ENCODE results near the gene LIN7A.

Gene LIN7A

GRCh38 chr12:80858356-80858755, 79.4 kb downstream of the LIN7A start:
- Histone ChIP-seq H3K4me3 (ENCODE audit: low read depth, low read length, poor library complexity, severe bottlenecking) (no peak overlapping the region), H3K9me3 (ENCODE audit: low read length) (no peaks in the 10 kb centered on the region), H3K79me2 (ENCODE audit: insufficient read depth, low read length) (no peaks in the 10 kb centered on the region), H3K27me3 (ENCODE audit: insufficient read depth, low read length) (no peaks in the 10 kb centered on the region), H4K20me1 (ENCODE audit: insufficient read depth, low read length) (no peaks in the 10 kb centered on the region), H2AFZ (ENCODE audit: low read length) (no peak overlapping the region), H3F3A (ENCODE audit: insufficient read depth, low read length) (no peaks in the 10 kb centered on the region), H3K36me3 (ENCODE audit: insufficient read depth, low read length) (no peaks in the 10 kb centered on the region), H3K4me2 (ENCODE audit: low read length) (no peak overlapping the region), H3K4me1 (ENCODE audit: insufficient read depth, low read length, severe bottlenecking) (no peaks in the 10 kb centered on the region), H3K9me2 (ENCODE audit: low read depth, low read length) (no peaks in the 10 kb centered on the region), H3K9ac (ENCODE audit: low read length) (no peak overlapping the region), H3K27ac (ENCODE audit: low read depth, low read length, poor library complexity, severe bottlenecking) (no peak overlapping the region)
- TF ChIP-seq CTCF (IDR thresholded peaks at IDR 0.05; ENCODE audit: low read length) (no peak), EZH2 (IDR thresholded peaks at IDR 0.05; ENCODE audit: borderline replicate concordance, low read length) (no peak)

- Histone ChIP-seq H3K27ac (ENCODE audit: low read depth, low read length, poor library complexity, severe bottlenecking) (no peak overlapping the region), H3K9me3 (ENCODE audit: low read length) (no peaks in the 10 kb centered on the region), H3F3A (ENCODE audit: insufficient read depth, low read length) (no peaks in the 10 kb centered on the region), H3K9ac (ENCODE audit: low read length) (no peak overlapping the region), H3K4me3 (ENCODE audit: low read depth, low read length, poor library complexity, severe bottlenecking) (no peak overlapping the region), H3K36me3 (ENCODE audit: insufficient read depth, low read length) (no peaks in the 10 kb centered on the region), H2AFZ (ENCODE audit: low read length) (no peak overlapping the region), H3K4me1 (ENCODE audit: insufficient read depth, low read length, severe bottlenecking) (no peaks in the 10 kb centered on the region), H3K27me3 (ENCODE audit: insufficient read depth, low read length) (no peaks in the 10 kb centered on the region), H3K79me2 (ENCODE audit: insufficient read depth, low read length) (no peaks in the 10 kb centered on the region), H3K9me2 (ENCODE audit: low read depth, low read length) (no peaks in the 10 kb centered on the region), H4K20me1 (ENCODE audit: insufficient read depth, low read length) (no peaks in the 10 kb centered on the region), H3K4me2 (ENCODE audit: low read length) (no peak overlapping the region)
- TF ChIP-seq EZH2 (IDR thresholded peaks at IDR 0.05; ENCODE audit: borderline replicate concordance, low read length) (no peak), CTCF (IDR thresholded peaks at IDR 0.05; ENCODE audit: low read length) (no peak)
Observed at GRCh38 chr12:80857311-80857710, 80.4 kb downstream of the LIN7A start.

GRCh38 chr12:80849337-80849736, 88.4 kb downstream of the LIN7A start:
- Histone ChIP-seq H3K4me2 (ENCODE audit: low read length) (no peak overlapping the region), H3K27me3 (ENCODE audit: insufficient read depth, low read length) (no peaks in the 10 kb centered on the region), H3K79me2 (ENCODE audit: insufficient read depth, low read length) (no peaks in the 10 kb centered on the region), H3K36me3 (ENCODE audit: insufficient read depth, low read length) (no peaks in the 10 kb centered on the region), H3K9me2 (ENCODE audit: low read depth, low read length) (no peaks in the 10 kb centered on the region), H2AFZ (ENCODE audit: low read length) (no peak overlapping the region), H3K27ac (ENCODE audit: low read depth, low read length, poor library complexity, severe bottlenecking) (no peak overlapping the region), H3K4me3 (ENCODE audit: low read depth, low read length, poor library complexity, severe bottlenecking) (no peak overlapping the region), H4K20me1 (ENCODE audit: insufficient read depth, low read length) (no peaks in the 10 kb centered on the region), H3K9me3 (ENCODE audit: low read length) (no peaks in the 10 kb centered on the region), H3K9ac (ENCODE audit: low read length) (no peak overlapping the region), H3K4me1 (ENCODE audit: insufficient read depth, low read length, severe bottlenecking) (no peaks in the 10 kb centered on the region), H3F3A (ENCODE audit: insufficient read depth, low read length) (no peaks in the 10 kb centered on the region)
- TF ChIP-seq EZH2 (IDR thresholded peaks at IDR 0.05; ENCODE audit: borderline replicate concordance, low read length), result no peak
- TF ChIP-seq CTCF (IDR thresholded peaks at IDR 0.05; ENCODE audit: low read length), result no peak

Measured in OCI-LY1 (cell line).